Caco-2 (cell line): ENCODE measurements around the gene TCF12. TPM values are rescaled to one million over a fixed set of nuclear protein-coding genes. Genes with fewer than 3 reads are reported as not detected.

ENCODE experiments used
- BruUV-seq: library from RNA; stranded (reverse); fragments of 400-500 nt; replicated peaks from 2 replicates; lab custom pipeline; 2021; lab: Mats Ljungman, UMichigan
- CTCF ChIA-PET: fragments of 300-600 bp; sonication (Branson Sonifier 250); formaldehyde crosslinking; loops from one replicate; lab custom pipeline; 2022; ENCODE audit warnings: antibody characterized with exemption; lab: Charles Lee
- POLR2A ChIA-PET: fragments of 300-600 bp; sonication (Branson Sonifier 250); formaldehyde crosslinking; loops from one replicate; lab custom pipeline; 2022; ENCODE audit warnings: antibody characterized with exemption; lab: Charles Lee
- DNase-seq, 2 experiments: peaks; one replicate each; pipeline versions ENCODE4 v3.0.0 to v3.0.0-alpha.2; 2020 to 2022
- H3K27me3 ChIP-seq: replicated peaks from 2 replicates; pipeline ENCODE4 v1.6.0; 2011; ENCODE audit warnings: low read length; ENCODE audit not compliant: control insufficient read depth, insufficient read depth
- H3K36me3 ChIP-seq: 2 replicates; pipeline ENCODE4 v1.5.1; 2011; ENCODE audit warnings: low read length; ENCODE audit not compliant: control insufficient read depth, insufficient read depth
- H3K4me1 ChIP-seq: fragments of 250-450 bp; sonication (Bioruptor Pico); 2 replicates; pipeline ENCODE4 v1.5.1; 2020; ENCODE audit warnings: mild to moderate bottlenecking
- H3K4me3 ChIP-seq: 2 replicates; pipeline ENCODE4 v1.5.1; 2011; ENCODE audit warnings: low read depth, mild to moderate bottlenecking, control low read depth, low read length
- H3K9me3 ChIP-seq: fragments of 250-450 bp; sonication (Bioruptor Pico); 2 replicates; pipeline ENCODE4 v1.5.1; 2020; ENCODE audit warnings: mild to moderate bottlenecking, moderate library complexity
- H3K27ac Mint-ChIP-seq: one replicate; pipeline ENCODE4 v1.8.0; 2022; ENCODE audit warnings: mixed read lengths; ENCODE audit not compliant: unreplicated experiment
- H3K27me3 Mint-ChIP-seq: one replicate; pipeline ENCODE4 v1.8.0; 2022; ENCODE audit warnings: mixed read lengths; ENCODE audit not compliant: insufficient read depth, unreplicated experiment
- H3K36me3 Mint-ChIP-seq: one replicate; pipeline ENCODE4 v1.8.0; 2022; ENCODE audit warnings: mild to moderate bottlenecking, mixed read lengths; ENCODE audit not compliant: insufficient read depth, unreplicated experiment
- H3K4me1 Mint-ChIP-seq: one replicate; pipeline ENCODE4 v1.8.0; 2022; ENCODE audit warnings: low read depth, mixed read lengths; ENCODE audit not compliant: unreplicated experiment
- H3K4me3 Mint-ChIP-seq: one replicate; pipeline ENCODE4 v1.8.0; 2022; ENCODE audit warnings: mild to moderate bottlenecking, moderate library complexity, mixed read lengths; ENCODE audit not compliant: unreplicated experiment
- H3K9me3 Mint-ChIP-seq: one replicate; pipeline ENCODE4 v1.8.0; 2022; ENCODE audit warnings: mixed read lengths; ENCODE audit not compliant: unreplicated experiment
- intact Hi-C: fragments of 100-400 bp; cut with micrococcal nuclease; formaldehyde crosslinking; loops from one replicate; pipeline ENCODE4 v1.10.0; 2022; ENCODE audit not compliant: unreplicated experiment
- total RNA-seq: library from RNA; stranded (reverse); gene quantifications from 2 replicates; pipeline ENCODE4 v1.2.3, GENCODE V29; 2022
- TF ChIP-seq, protein P1 (sequence below), 2 experiments: fragments of 200-600 bp in 1 of 2; IDR thresholded peaks; 1 replicate in 1 of 2; 2 replicates in 1 of 2; pipeline versions ENCODE4 v1.5.1 to v1.8.0; 2011 to 2022; ENCODE audit warnings: antibody characterized with exemption in 1 of 2, control low read depth in 1 of 2, inconsistent platforms in 1 of 2, low read depth in 1 of 2, low read length in 1 of 2, mild to moderate bottlenecking in 1 of 2, moderate library complexity in 1 of 2; ENCODE audit not compliant: insufficient read depth in 1 of 2, severe bottlenecking in 1 of 2, unreplicated experiment in 1 of 2

TCF12 gene
- total RNA-seq, 1 experiment from 2014 or later, result 64.4 TPM

DNA sequence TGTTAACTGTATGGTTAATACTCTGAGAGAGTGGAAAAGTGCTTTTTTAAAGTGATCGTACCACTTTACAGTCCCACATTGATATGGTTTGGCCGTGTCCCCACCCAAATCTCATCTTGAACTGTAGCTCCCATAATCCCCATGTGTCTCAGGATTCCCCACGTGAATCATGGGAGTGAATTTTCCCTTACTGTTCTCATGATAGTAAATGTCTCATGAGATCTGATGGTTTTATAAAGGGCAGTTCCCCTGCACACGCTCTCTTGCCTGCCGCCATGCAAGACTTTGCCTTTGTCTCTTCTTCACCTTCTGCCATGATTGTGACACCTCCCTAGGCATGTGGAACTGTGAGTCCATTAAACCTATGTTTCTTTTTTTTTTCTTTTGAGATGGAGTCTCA lies 109.2 kb downstream of the TCF12 start:
- no peak overlapping the region for H3K4me3 Mint-ChIP-seq
- no peaks in the 10 kb centered on the region for H3K27me3 Mint-ChIP-seq
- Histone ChIP-seq H3K36me3 (no peaks in the 10 kb centered on the region), H3K4me1 (no peaks in the 10 kb centered on the region), H3K9me3 (peaks cover 3% of the 10 kb centered on the region; the same call in 1 of the 2 replicates), H3K27me3 (no peaks in the 10 kb centered on the region), H3K4me3 (no peak overlapping the region)
- H3K36me3 Mint-ChIP-seq, result no peaks in the 10 kb centered on the region
- peaks cover 11% of the 10 kb centered on the region for H3K4me1 Mint-ChIP-seq
- H3K9me3 Mint-ChIP-seq, result no peaks in the 10 kb centered on the region
- ChIA-PET CTCF (no interaction called here), POLR2A (no interaction called here)
- no peak for DNase-seq
- intact Hi-C loops, result no loop called here
- TF ChIP-seq, protein P1, sequence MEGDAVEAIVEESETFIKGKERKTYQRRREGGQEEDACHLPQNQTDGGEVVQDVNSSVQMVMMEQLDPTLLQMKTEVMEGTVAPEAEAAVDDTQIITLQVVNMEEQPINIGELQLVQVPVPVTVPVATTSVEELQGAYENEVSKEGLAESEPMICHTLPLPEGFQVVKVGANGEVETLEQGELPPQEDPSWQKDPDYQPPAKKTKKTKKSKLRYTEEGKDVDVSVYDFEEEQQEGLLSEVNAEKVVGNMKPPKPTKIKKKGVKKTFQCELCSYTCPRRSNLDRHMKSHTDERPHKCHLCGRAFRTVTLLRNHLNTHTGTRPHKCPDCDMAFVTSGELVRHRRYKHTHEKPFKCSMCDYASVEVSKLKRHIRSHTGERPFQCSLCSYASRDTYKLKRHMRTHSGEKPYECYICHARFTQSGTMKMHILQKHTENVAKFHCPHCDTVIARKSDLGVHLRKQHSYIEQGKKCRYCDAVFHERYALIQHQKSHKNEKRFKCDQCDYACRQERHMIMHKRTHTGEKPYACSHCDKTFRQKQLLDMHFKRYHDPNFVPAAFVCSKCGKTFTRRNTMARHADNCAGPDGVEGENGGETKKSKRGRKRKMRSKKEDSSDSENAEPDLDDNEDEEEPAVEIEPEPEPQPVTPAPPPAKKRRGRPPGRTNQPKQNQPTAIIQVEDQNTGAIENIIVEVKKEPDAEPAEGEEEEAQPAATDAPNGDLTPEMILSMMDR (IDR thresholded peaks at IDR 0.05; ENCODE audit: insufficient read depth in 1 of 2, low read depth in 1 of 2, low read length in 1 of 2, severe bottlenecking in 1 of 2, unreplicated experiment in 1 of 2), result no peak
- BruUV-seq, result no TSS peak
- no peak overlapping the region for H3K27ac Mint-ChIP-seq

DNA sequence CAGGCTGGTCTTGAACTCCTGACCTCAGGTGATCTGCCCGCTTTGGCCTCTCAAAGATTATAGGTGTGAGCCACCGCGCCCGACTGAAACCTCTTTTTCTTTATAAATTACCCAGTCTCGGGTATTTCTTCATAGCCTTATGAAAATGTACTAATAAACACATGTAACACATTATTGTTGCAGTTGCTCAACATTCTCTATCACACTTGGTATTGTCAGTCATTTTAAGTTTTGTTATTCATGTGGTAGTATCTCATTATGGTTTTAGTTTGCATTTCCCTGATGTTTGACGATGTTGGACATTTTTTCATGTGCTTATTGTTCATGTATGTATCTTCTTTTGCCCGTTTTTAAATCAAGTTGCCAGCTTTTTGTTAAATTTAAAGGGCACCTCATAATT lies 109.7 kb downstream of the TCF12 start:
- no peaks in the 10 kb centered on the region for H3K36me3 ChIP-seq
- Mint-ChIP-seq H3K27me3 (no peaks in the 10 kb centered on the region), H3K9me3 (no peaks in the 10 kb centered on the region), H3K27ac (no peak overlapping the region), H3K36me3 (no peaks in the 10 kb centered on the region), H3K4me1 (peaks cover 16% of the 10 kb centered on the region), H3K4me3 (no peak overlapping the region)
- TF ChIP-seq, protein P1 (IDR thresholded peaks at IDR 0.05; ENCODE audit: insufficient read depth in 1 of 2, low read depth in 1 of 2, low read length in 1 of 2, severe bottlenecking in 1 of 2, unreplicated experiment in 1 of 2), result no peak
- ChIA-PET CTCF (no interaction called here), POLR2A (no interaction called here)
- no peaks in the 10 kb centered on the region for H3K27me3 ChIP-seq
- no peak for DNase-seq
- peaks cover 3% of the 10 kb centered on the region; the same call in 1 of the 2 replicates for H3K9me3 ChIP-seq
- no peak overlapping the region for H3K4me3 ChIP-seq
- no TSS peak for BruUV-seq
- no peaks in the 10 kb centered on the region; the same call in 1 of the 2 replicates for H3K4me1 ChIP-seq
- intact Hi-C loops, result no loop called here

DNA sequence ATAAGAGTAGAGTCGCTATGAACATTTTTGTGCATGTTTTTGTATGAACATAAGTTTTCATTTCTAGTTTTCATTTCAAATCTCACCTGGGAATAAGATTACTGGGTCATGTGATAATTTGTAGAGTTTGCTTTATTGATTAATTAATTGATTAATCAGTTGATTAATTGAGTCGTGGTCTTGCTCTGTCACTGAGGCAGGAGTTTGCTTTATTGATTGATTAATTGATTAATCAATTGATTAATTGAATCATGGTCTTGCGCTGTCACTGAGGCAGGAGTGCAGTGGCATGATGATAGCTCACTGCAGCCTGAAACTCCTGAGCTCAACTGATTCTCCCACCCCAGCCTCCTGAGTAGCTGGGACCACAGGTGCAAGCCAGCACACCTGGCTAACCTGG lies 111.6 kb downstream of the TCF12 start:
- no TSS peak for BruUV-seq
- H3K27ac Mint-ChIP-seq, result no peak overlapping the region
- POLR2A ChIA-PET, result no interaction called here
- no peaks in the 10 kb centered on the region for H3K36me3 ChIP-seq
- no peaks in the 10 kb centered on the region for H3K9me3 Mint-ChIP-seq
- H3K4me3 ChIP-seq, result no peak overlapping the region
- intact Hi-C loops, result no loop called here
- TF ChIP-seq, protein P1 (IDR thresholded peaks at IDR 0.05; ENCODE audit: insufficient read depth in 1 of 2, low read depth in 1 of 2, low read length in 1 of 2, severe bottlenecking in 1 of 2, unreplicated experiment in 1 of 2), result no peak
- no peak for DNase-seq
- no peaks in the 10 kb centered on the region for H3K9me3 ChIP-seq
- no peaks in the 10 kb centered on the region for H3K36me3 Mint-ChIP-seq
- H3K27me3 Mint-ChIP-seq, result no peaks in the 10 kb centered on the region
- H3K4me3 Mint-ChIP-seq, result no peak overlapping the region
- H3K4me1 Mint-ChIP-seq, result peaks cover 16% of the 10 kb centered on the region
- no peaks in the 10 kb centered on the region; the same call in 1 of the 2 replicates for H3K4me1 ChIP-seq
- CTCF ChIA-PET, result no interaction called here
- H3K27me3 ChIP-seq, result no peaks in the 10 kb centered on the region
